Fibroblast of skin of back (primary cell): ENCODE results near the gene LPCAT4.

Source experiments
- DNase-seq: peaks from one replicate; pipeline ENCODE4 v3.0.0-alpha.2; 2013

The LPCAT4 gene

GRCh38 chr15:34336991-34337556 lies 29.9 kb downstream of the LPCAT4 start:
- no peak for DNase-seq

- no peak for DNase-seq
Observed at GRCh38 chr15:34336231-34336990, 30.6 kb downstream of the LPCAT4 start.

- no peak for DNase-seq
Observed at GRCh38 chr15:34335176-34336032, 31.6 kb downstream of the LPCAT4 start.

GRCh38 chr15:34334672-34335071 lies 32.3 kb downstream of the LPCAT4 start:
- DNase-seq, result no peak

- DNase-seq, result no peak
Observed at GRCh38 chr15:34332553-34333120, 34.4 kb downstream of the LPCAT4 start.

GRCh38 chr15:34331809-34332208 lies 35.2 kb downstream of the LPCAT4 start:
- no peak for DNase-seq

GRCh38 chr15:34330279-34330678 lies 36.7 kb downstream of the LPCAT4 start:
- no peak for DNase-seq

- DNase-seq, result no peak
Observed at GRCh38 chr15:34329006-34329405, 38.0 kb downstream of the LPCAT4 start.

GRCh38 chr15:34327906-34328305 lies 39.1 kb downstream of the LPCAT4 start:
- DNase-seq, result no peak

GRCh38 chr15:34325368-34325767 lies 41.6 kb downstream of the LPCAT4 start:
- DNase-seq, result no peak

GRCh38 chr15:34324933-34325332 lies 42.1 kb downstream of the LPCAT4 start:
- DNase-seq, result no peak

- no peak for DNase-seq
Observed at GRCh38 chr15:34323217-34323616, 43.8 kb downstream of the LPCAT4 start.

- peak; percentile 72 for DNase-seq
Observed at GRCh38 chr15:34318277-34319079, 48.5 kb downstream of the LPCAT4 start.

GRCh38 chr15:34314491-34315490 lies 52.2 kb downstream of the LPCAT4 start:
- DNase-seq, result peak; percentile 52

- DNase-seq, result no peak
Observed at GRCh38 chr15:34311563-34311962, 55.4 kb downstream of the LPCAT4 start.
